DOHH2 (cell line): Measurements from ENCODE around the gene PIP5K1C.

ENCODE experiments used
- H3F3A ChIP-seq: fragments of 200-600 bp; sonication (generic), shearing (Covaris generic); 2 replicates; pipeline ENCODE4 v1.6.0; 2016; ENCODE audit warnings: antibody characterized with exemption, mild to moderate bottlenecking; ENCODE audit not compliant: control insufficient read depth, insufficient read depth
- H3K27ac ChIP-seq: fragments of 200-600 bp; sonication (generic); 2 replicates; pipeline ENCODE4 v1.5.1; 2014; ENCODE audit warnings: low read depth, mild to moderate bottlenecking, low read length, moderate library complexity
- H3K27me3 ChIP-seq: fragments of 200-600 bp; sonication (generic); 2 replicates; pipeline ENCODE4 v1.6.1; 2014; ENCODE audit warnings: mild to moderate bottlenecking, low read length, mixed read lengths; ENCODE audit not compliant: control insufficient read depth
- H3K36me3 ChIP-seq: fragments of 200-600 bp; sonication (generic); 2 replicates; pipeline ENCODE4 v1.6.1; 2014; ENCODE audit warnings: mild to moderate bottlenecking, low read length, moderate library complexity, mixed read lengths; ENCODE audit not compliant: control insufficient read depth
- H3K4me1 ChIP-seq: fragments of 200-600 bp; sonication (generic); 2 replicates; pipeline ENCODE4 v1.6.1; 2014; ENCODE audit warnings: mild to moderate bottlenecking, low read length, mixed read lengths; ENCODE audit not compliant: control insufficient read depth
- H3K4me2 ChIP-seq: fragments of 200-600 bp; sonication (generic); 2 replicates; pipeline ENCODE4 v1.6.0; 2014; ENCODE audit warnings: mild to moderate bottlenecking, low read length, moderate library complexity
- H3K4me3 ChIP-seq: fragments of 200-600 bp; sonication (generic); 2 replicates; pipeline ENCODE4 v1.5.1; 2014; ENCODE audit warnings: mild to moderate bottlenecking, low read length, mixed read lengths
- H3K79me2 ChIP-seq: fragments of 200-600 bp; sonication (generic); 2 replicates; pipeline ENCODE4 v1.6.1; 2014; ENCODE audit warnings: mild to moderate bottlenecking, low read length, mixed read lengths; ENCODE audit not compliant: control insufficient read depth
- H3K9me2 ChIP-seq: fragments of 200-600 bp; sonication (generic); replicated peaks from 2 replicates; pipeline ENCODE4 v1.6.1; 2014; ENCODE audit warnings: mild to moderate bottlenecking, low read length, mixed read lengths; ENCODE audit not compliant: control insufficient read depth
- H3K9me3 ChIP-seq: fragments of 200-600 bp; sonication (generic); 2 replicates; pipeline ENCODE4 v1.6.1; 2014; ENCODE audit warnings: antibody characterized with exemption, low read length, mixed read lengths; ENCODE audit not compliant: control insufficient read depth, insufficient read depth
- H4K20me1 ChIP-seq: fragments of 200-600 bp; sonication (generic); 2 replicates; pipeline ENCODE4 v1.6.0; 2014; ENCODE audit warnings: low read depth, mild to moderate bottlenecking, antibody characterized with exemption, low read length, moderate library complexity; ENCODE audit not compliant: control insufficient read depth, insufficient read depth
- CTCF ChIP-seq: fragments of 200-600 bp; sonication (generic); IDR thresholded peaks from one replicate; pipeline ENCODE4 v1.5.1; 2014; ENCODE audit warnings: antibody characterized with exemption, mild to moderate bottlenecking, low read depth, low read length; ENCODE audit not compliant: poor library complexity, severe bottlenecking
- EZH2phosphoT487 ChIP-seq: fragments of 200-600 bp; sonication (generic); IDR thresholded peaks from 2 replicates; pipeline ENCODE4 v1.6.1; 2017; ENCODE audit warnings: borderline replicate concordance, mild to moderate bottlenecking, antibody characterized with exemption, low read length, moderate library complexity, mixed read lengths

Gene PIP5K1C

GRCh38 chr19:3633559-3633988 is 66.7 kb downstream of the PIP5K1C start:
- H3K79me2 ChIP-seq, result no peaks in the 10 kb centered on the region
- H3K36me3 ChIP-seq, result no peaks in the 10 kb centered on the region
- no peak overlapping the region for H3K4me2 ChIP-seq
- H3K9me2 ChIP-seq, result no peaks in the 10 kb centered on the region
- no peaks in the 10 kb centered on the region for H3F3A ChIP-seq
- no peak overlapping the region for H3K4me3 ChIP-seq
- H4K20me1 ChIP-seq, result no peaks in the 10 kb centered on the region
- H3K9me3 ChIP-seq, result no peaks in the 10 kb centered on the region
- TF ChIP-seq EZH2phosphoT487 (no peak), CTCF (no peak)
- no peak overlapping the region for H3K27ac ChIP-seq
- H3K27me3 ChIP-seq, result no peaks in the 10 kb centered on the region
- H3K4me1 ChIP-seq, result no peaks in the 10 kb centered on the region

- Histone ChIP-seq H3F3A (no peaks in the 10 kb centered on the region), H3K4me2 (no peak overlapping the region), H3K9me2 (no peaks in the 10 kb centered on the region), H3K4me1 (no peaks in the 10 kb centered on the region), H3K4me3 (no peak overlapping the region), H3K36me3 (no peaks in the 10 kb centered on the region), H3K27ac (no peak overlapping the region), H3K9me3 (no peaks in the 10 kb centered on the region), H4K20me1 (no peaks in the 10 kb centered on the region), H3K79me2 (no peaks in the 10 kb centered on the region), H3K27me3 (no peaks in the 10 kb centered on the region)
- no peak for TF ChIP-seq EZH2phosphoT487
- no peak for TF ChIP-seq CTCF
These were observed 67.3 kb downstream of the PIP5K1C start for GRCh38 chr19:3632739-3633558.

GRCh38 chr19:3632098-3632497 is 68.2 kb downstream of the PIP5K1C start:
- Histone ChIP-seq H3K9me2 (no peaks in the 10 kb centered on the region), H3K4me2 (no peak overlapping the region), H3K27ac (no peak overlapping the region), H3K27me3 (no peaks in the 10 kb centered on the region), H3K4me3 (no peak overlapping the region), H3K79me2 (no peaks in the 10 kb centered on the region), H4K20me1 (no peaks in the 10 kb centered on the region), H3K4me1 (peaks cover 3% of the 10 kb centered on the region), H3K36me3 (no peaks in the 10 kb centered on the region), H3K9me3 (no peaks in the 10 kb centered on the region), H3F3A (no peaks in the 10 kb centered on the region)
- TF ChIP-seq CTCF, result no peak
- TF ChIP-seq EZH2phosphoT487, result no peak
